ACC112 (cell line): Measurements from ENCODE around the gene TMTC3.

Experiments
- H2AFZ ChIP-seq: fragments of 200-600 bp; sonication (generic); one replicate; pipeline ENCODE4 v1.6.0; 2017; ENCODE audit warnings: antibody characterized with exemption, low read length; ENCODE audit not compliant: unreplicated experiment
- H3K27ac ChIP-seq: fragments of 200-600 bp; sonication (generic); 2 replicates; pipeline ENCODE4 v1.5.1; 2014; ENCODE audit warnings: low read depth, mild to moderate bottlenecking, antibody characterized with exemption, low read length, moderate library complexity
- H3K27me3 ChIP-seq: fragments of 200-600 bp; sonication (generic); 2 replicates; pipeline ENCODE4 v1.6.1; 2014; ENCODE audit warnings: mild to moderate bottlenecking, antibody characterized with exemption, low read length, moderate library complexity, mixed read lengths; ENCODE audit not compliant: insufficient read depth
- H3K36me3 ChIP-seq: fragments of 200-600 bp; sonication (generic); 2 replicates; pipeline ENCODE4 v1.6.1; 2016; ENCODE audit warnings: mild to moderate bottlenecking, antibody characterized with exemption, low read length, moderate library complexity, mixed read lengths; ENCODE audit not compliant: insufficient read depth
- H3K4me1 ChIP-seq: fragments of 200-600 bp; sonication (generic); one replicate; pipeline ENCODE4 v1.6.1; 2016; ENCODE audit warnings: low read length, mixed read lengths; ENCODE audit not compliant: insufficient read depth, unreplicated experiment, control insufficient read depth
- H3K4me3 ChIP-seq: fragments of 200-600 bp; sonication (generic); 2 replicates; pipeline ENCODE4 v1.5.1; 2014; ENCODE audit warnings: mild to moderate bottlenecking, low read depth, low read length
- H3K79me2 ChIP-seq: fragments of 200-600 bp; sonication (generic); one replicate; pipeline ENCODE4 v1.6.0; 2016; ENCODE audit warnings: low read length; ENCODE audit not compliant: control insufficient read depth, unreplicated experiment, insufficient read depth

Gene TMTC3

GRCh38 chr12:88223519-88223918 lies 81.4 kb downstream of the TMTC3 start:
- no peak overlapping the region for H2AFZ ChIP-seq
- H3K4me1 ChIP-seq = no peaks in the 10 kb centered on the region
- no peak overlapping the region for H3K27ac ChIP-seq
- no peaks in the 10 kb centered on the region for H3K79me2 ChIP-seq
- no peaks in the 10 kb centered on the region for H3K36me3 ChIP-seq
- H3K27me3 ChIP-seq = no peaks in the 10 kb centered on the region
- H3K4me3 ChIP-seq = no peak overlapping the region

GRCh38 chr12:88225776-88226175 lies 83.7 kb downstream of the TMTC3 start:
- H2AFZ ChIP-seq = no peak overlapping the region
- H3K4me1 ChIP-seq = no peaks in the 10 kb centered on the region
- no peaks in the 10 kb centered on the region for H3K36me3 ChIP-seq
- H3K27me3 ChIP-seq = no peaks in the 10 kb centered on the region
- H3K4me3 ChIP-seq = no peak overlapping the region
- H3K27ac ChIP-seq = no peak overlapping the region
- H3K79me2 ChIP-seq = no peaks in the 10 kb centered on the region

GRCh38 chr12:88227263-88227662 lies 85.2 kb downstream of the TMTC3 start:
- H3K36me3 ChIP-seq = no peaks in the 10 kb centered on the region
- H3K4me3 ChIP-seq = no peak overlapping the region
- H3K79me2 ChIP-seq = no peaks in the 10 kb centered on the region
- H3K4me1 ChIP-seq = no peaks in the 10 kb centered on the region
- no peak overlapping the region for H3K27ac ChIP-seq
- no peak overlapping the region for H2AFZ ChIP-seq
- no peaks in the 10 kb centered on the region for H3K27me3 ChIP-seq

GRCh38 chr12:88227871-88228270 lies 85.8 kb downstream of the TMTC3 start:
- no peaks in the 10 kb centered on the region for H3K36me3 ChIP-seq
- no peak overlapping the region for H2AFZ ChIP-seq
- no peaks in the 10 kb centered on the region for H3K4me1 ChIP-seq
- H3K4me3 ChIP-seq = no peak overlapping the region
- no peaks in the 10 kb centered on the region for H3K79me2 ChIP-seq
- H3K27ac ChIP-seq = no peak overlapping the region
- no peaks in the 10 kb centered on the region for H3K27me3 ChIP-seq

GRCh38 chr12:88228720-88229119 lies 86.6 kb downstream of the TMTC3 start:
- Histone ChIP-seq H2AFZ (no peak overlapping the region), H3K36me3 (no peaks in the 10 kb centered on the region), H3K4me1 (no peaks in the 10 kb centered on the region), H3K79me2 (no peaks in the 10 kb centered on the region), H3K4me3 (no peak overlapping the region), H3K27me3 (no peaks in the 10 kb centered on the region), H3K27ac (no peak overlapping the region)

GRCh38 chr12:88230271-88230670 lies 88.2 kb downstream of the TMTC3 start:
- H2AFZ ChIP-seq = no peak overlapping the region
- H3K4me3 ChIP-seq = no peak overlapping the region
- H3K27ac ChIP-seq = no peak overlapping the region
- no peaks in the 10 kb centered on the region for H3K79me2 ChIP-seq
- no peaks in the 10 kb centered on the region for H3K4me1 ChIP-seq
- H3K36me3 ChIP-seq = no peaks in the 10 kb centered on the region
- H3K27me3 ChIP-seq = no peaks in the 10 kb centered on the region

- no peak overlapping the region for H3K27ac ChIP-seq
- no peaks in the 10 kb centered on the region for H3K79me2 ChIP-seq
- H3K4me1 ChIP-seq = peaks cover 12% of the 10 kb centered on the region
- H3K4me3 ChIP-seq = no peak overlapping the region
- H3K36me3 ChIP-seq = no peaks in the 10 kb centered on the region
- H2AFZ ChIP-seq = no peak overlapping the region
- H3K27me3 ChIP-seq = no peaks in the 10 kb centered on the region
These were observed 93.2 kb downstream of the TMTC3 start for GRCh38 chr12:88235183-88235833.

GRCh38 chr12:88237954-88238353 lies 95.8 kb downstream of the TMTC3 start:
- H3K79me2 ChIP-seq = no peaks in the 10 kb centered on the region
- peak overlapping the region; percentile 56 for H3K27ac ChIP-seq
- H2AFZ ChIP-seq = peak overlapping the region; percentile 3

GRCh38 chr12:88238406-88238805 lies 96.3 kb downstream of the TMTC3 start:
- H3K36me3 ChIP-seq = no peaks in the 10 kb centered on the region
- H3K79me2 ChIP-seq = no peaks in the 10 kb centered on the region
- peak overlapping the region; percentile 56 for H3K27ac ChIP-seq
- H3K4me1 ChIP-seq = peaks cover 28% of the 10 kb centered on the region
- H3K27me3 ChIP-seq = no peaks in the 10 kb centered on the region
- no peak overlapping the region for H3K4me3 ChIP-seq
- peak overlapping the region; percentile 3 for H2AFZ ChIP-seq

More at GRCh38 chr12:88237954-88238353, 95.8 kb downstream of the TMTC3 start:
- H3K27me3 ChIP-seq = no peaks in the 10 kb centered on the region
- H3K4me1 ChIP-seq = peaks cover 25% of the 10 kb centered on the region
- no peaks in the 10 kb centered on the region for H3K36me3 ChIP-seq
- no peak overlapping the region for H3K4me3 ChIP-seq

- H3K27ac ChIP-seq = peak overlapping the region; percentile 98
- no peaks in the 10 kb centered on the region for H3K27me3 ChIP-seq
- H2AFZ ChIP-seq = peak overlapping the region; percentile 5
- H3K36me3 ChIP-seq = no peaks in the 10 kb centered on the region
- H3K4me3 ChIP-seq = 0 out of 2 replicates have a peak overlapping the region, but pooled peaks have one; percentile 3
- H3K79me2 ChIP-seq = no peaks in the 10 kb centered on the region
- peaks cover 57% of the 10 kb centered on the region for H3K4me1 ChIP-seq
These were observed 99.9 kb downstream of the TMTC3 start for GRCh38 chr12:88241862-88242570.

GRCh38 chr12:88242571-88242925 lies 100.4 kb downstream of the TMTC3 start:
- Histone ChIP-seq H3K27me3 (no peaks in the 10 kb centered on the region), H3K27ac (peak overlapping the region; percentile 98), H3K36me3 (no peaks in the 10 kb centered on the region), H3K79me2 (no peaks in the 10 kb centered on the region), H3K4me1 (peaks cover 59% of the 10 kb centered on the region), H2AFZ (peak overlapping the region; percentile 5), H3K4me3 (0 out of 2 replicates have a peak overlapping the region, but pooled peaks have one; percentile 15)
